HG02870 (cell line): Measurements from ENCODE around the gene CAMSAP1.

Experiments
- ATAC-seq: cut with Tn5 transposase; IDR thresholded peaks from one replicate; pipeline ENCODE4 v1.9.1; 2021; ENCODE audit warnings: mild to moderate bottlenecking, moderate library complexity; ENCODE audit not compliant: unreplicated experiment

The CAMSAP1 gene

DNA sequence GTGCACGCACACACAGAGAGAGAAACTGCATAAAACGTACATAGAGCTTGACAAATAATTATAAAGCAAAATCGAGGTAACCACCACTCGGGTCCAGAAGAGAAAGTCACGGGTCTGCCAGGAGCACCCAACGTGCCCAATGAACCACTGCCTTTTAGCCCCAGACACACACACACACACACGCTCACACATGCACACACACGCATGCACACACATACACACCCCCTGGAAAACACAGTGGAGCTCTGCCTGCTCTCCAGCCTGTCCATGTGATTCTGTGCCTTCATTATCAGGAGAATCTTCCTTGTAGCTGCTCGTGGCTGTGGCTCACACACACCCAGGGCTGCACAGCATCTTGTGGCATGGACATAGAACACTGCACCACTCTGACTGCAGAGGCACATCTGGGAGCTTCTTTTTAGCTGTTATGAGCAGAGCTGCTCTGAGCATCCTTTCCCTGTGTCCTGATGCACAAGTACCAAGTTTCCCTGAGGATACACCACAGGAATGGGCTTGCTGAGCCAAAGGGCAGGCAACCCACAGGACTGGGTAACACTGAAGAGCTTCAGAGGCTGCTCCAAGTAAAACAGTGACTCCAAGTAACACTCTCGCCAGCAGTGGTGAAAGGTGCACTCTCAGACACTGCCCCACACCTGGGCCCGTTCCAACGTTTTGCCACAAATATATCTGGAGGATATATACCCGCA is 58.9 kb downstream of the CAMSAP1 start:
- ATAC-seq = no peak

DNA sequence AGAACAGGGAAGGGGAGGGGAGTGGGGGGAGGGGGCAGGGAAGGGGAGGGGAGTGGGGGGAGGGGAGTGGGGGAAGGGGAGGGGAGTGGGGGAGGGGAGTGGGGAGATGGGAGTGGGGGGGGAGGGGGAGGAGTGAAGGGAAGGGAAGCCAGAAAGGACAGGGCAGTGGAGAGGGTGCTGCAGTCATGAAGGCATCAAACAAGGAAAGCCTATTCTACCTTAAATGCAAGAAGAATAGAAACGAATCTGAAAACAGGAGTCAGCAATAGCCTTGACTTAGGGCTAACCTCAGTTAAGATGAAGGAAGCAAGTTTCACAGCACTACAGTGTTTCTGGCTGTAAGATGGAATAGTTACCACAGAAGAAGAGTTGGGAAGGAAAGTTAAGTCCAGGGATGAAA is 59.5 kb downstream of the CAMSAP1 start:
- ATAC-seq = no peak

DNA sequence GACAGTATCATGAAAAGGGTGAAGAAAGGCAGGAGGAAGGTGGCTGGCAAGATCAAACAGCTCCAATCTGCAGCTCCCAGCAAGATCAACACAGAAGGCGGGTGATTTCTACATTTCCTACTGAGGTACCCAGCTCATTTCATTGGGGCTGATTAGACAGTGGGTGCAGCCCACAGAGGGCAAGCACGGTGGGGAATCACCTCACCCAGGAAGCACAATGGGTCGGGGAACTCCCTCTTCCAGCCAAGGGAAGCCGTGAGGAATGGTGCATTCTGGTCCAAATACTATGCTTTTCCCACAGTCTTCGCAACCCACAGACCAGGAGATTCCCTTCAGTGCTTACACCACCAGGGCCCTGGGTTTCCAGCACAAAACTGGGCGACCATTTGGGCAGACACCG is 66.8 kb downstream of the CAMSAP1 start:
- ATAC-seq = no peak

DNA sequence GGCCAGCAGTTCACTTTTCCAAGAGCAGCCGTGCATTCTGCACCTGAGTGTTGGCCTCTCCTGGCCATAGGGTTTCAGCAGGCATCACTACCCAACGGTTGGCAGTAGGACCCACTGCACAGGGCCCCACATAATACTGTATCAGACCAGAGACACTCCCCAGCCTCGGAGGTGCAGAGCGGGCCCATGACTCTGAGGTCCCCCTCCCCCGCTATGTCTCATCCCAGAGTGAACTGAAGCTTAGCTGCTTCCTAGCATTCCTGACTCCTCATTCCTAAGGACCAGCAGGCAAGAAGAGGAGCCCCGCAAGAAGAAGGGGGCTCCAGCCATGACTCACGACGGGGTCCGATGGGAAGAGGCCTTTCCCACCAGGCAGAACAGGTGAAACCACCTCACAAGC is 67.2 kb downstream of the CAMSAP1 start:
- ATAC-seq = no peak

DNA sequence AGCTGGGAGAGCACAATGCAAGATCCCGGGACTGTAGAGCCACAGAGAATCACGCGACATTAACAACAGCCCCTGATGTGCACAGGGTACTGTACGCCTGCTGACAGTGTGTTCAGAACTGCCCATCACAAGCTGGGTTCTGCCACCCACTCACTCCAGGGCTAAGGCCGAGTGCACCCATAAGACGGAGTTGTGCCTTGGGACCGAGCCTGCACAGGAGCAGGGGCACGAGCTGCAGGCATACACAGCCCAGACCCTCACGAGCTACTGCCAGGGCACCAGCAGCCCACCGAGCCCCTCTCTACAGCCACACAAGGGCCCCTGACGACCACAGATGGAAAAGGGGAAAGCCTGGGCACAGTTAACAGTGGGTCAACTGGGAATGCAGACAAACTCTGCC is 67.8 kb downstream of the CAMSAP1 start:
- no peak for ATAC-seq

DNA sequence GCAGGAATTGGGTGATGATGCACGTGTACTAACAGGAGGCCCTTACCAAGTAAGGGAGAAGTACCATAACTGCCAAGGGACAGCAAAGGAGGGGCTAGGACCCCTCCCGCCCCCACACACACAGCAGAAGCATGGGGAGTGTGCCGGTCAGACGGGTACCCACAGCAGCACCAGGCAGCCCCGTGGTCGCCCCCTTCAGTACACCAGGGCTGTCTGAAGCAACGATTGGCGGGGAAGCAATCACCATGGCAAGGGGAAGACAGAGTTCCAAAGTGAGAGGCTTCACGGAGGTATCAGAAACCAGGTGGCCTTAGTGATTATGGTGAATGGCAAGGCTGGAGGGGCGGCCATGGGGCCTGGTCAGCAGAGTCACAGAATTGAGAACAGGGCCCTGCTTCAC is 72.2 kb downstream of the CAMSAP1 start:
- ATAC-seq = no peak

DNA sequence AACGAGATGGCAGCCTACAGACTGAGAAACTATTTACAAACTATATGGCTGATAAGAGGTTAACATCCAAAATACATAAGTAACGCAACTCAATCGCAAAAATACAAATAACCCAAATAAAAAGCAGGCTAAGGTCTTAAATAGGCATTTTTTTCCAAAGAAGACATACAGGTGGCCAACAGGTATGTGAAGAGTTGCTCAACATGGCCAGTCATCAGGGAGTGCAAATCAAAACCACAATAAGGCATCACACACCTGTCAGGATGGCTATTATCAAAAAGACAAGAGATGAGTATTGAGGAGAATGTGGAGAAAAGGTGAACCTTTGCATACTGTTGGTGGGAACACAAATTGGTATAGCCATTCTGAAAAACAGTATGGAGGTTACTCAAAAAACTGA is 73.5 kb downstream of the CAMSAP1 start:
- ATAC-seq = no peak

DNA sequence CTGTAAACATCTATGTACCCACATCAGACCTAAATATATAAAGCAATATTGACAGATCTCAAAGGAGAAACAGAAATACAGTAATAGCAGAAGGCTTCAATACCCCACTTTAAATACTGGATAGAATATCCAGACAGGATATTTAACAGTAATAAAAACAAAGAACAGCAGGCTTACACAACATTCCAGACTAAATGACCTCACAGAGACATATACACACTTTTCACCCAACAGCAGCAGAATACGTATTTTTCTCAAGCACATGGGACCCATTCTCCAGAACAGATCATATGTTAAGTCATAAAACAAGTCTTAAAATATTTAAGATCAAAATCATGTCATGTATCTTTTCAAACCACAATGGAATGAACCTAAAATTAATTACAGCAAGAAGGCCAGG is 76.8 kb downstream of the CAMSAP1 start:
- no peak for ATAC-seq

DNA sequence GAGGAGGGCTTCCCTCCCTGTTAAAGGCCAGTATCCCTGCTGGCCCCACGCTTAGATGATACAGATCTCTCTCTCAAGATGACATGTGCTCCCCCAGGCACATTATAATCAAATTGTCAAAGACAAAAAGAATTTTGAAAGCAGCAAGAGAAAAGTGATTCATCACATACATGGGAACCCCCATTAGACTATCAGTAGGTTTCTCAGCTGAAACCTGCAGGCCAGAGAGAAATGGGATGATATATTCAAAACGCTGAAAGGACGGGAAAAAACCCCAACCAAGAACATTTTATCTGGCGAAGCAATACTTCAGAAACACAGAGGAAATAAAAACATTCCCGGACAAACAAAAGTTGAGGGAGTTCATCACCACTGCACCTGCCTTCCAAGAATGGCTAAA is 78.7 kb downstream of the CAMSAP1 start:
- ATAC-seq = no peak

DNA sequence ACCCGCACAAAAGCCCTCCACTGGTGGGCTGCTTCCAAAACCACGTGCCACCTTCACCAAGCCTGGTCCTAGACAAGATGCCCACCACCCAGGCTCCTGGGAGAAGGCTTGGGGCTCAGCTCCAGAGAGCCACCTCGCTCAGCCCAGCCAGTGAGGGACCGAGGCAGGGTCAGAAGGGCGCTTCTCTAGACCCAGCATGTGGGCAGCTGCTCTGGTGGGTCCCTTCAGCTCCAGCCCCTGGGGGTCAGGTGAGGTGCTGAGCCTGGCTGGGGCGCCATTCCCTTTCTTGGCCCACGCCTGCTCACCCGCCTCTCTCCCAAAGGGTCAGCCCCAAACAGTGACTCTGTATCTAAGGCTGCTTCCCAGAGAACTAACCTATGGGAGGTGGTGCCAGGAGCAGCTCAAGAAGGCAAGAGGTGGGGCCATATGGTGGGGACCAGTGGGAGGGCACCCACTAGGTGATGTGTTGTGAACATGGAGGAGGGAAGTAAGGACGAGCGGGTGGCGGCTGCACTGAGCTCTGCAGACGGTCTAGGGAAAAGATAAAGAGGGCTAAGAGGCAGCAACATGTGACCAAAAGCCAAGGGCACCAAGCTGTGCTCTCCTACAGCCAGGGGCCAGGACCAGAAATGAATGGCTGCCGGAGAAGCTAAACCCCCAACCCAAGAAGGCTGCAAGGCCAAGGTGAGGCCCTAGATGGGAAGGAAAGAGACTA is 79.3 kb downstream of the CAMSAP1 start:
- no peak for ATAC-seq

DNA sequence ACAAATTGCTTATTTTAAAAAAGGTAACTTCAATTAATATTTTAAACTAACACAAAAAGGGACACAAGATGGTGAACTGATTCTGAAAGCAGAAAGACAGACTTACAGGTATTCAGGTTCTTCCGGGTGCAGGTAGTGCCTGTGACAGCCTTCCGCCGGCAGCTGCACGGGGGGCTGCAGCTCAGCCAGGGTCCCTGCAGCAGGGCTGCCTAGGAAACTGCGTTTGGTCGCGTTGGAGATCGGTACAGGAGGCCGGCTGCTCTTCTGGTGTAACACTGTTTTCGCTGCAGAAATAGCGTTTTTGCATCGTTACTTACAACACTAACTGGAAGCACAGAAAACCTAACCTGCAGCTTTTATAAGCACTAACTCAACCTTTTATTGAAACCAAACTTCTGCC is 80.0 kb downstream of the CAMSAP1 start:
- no peak for ATAC-seq

DNA sequence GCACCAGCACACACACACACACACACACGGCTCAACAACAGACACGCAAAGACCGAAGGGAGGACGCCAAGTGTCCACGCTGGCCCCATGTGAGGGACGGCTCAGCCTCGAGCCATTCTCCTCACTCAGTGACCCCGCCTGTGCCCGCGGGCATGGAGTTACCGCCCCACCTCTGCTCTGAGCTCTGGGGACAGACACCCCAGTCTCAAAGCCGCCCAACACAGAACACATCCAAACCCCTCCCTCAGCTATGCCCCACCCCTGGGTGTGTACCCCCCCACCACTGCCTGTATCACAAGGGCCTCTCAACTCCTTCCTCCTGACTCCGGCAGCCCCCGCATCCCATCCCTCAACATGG is 81.2 kb downstream of the CAMSAP1 start:
- no peak for ATAC-seq

DNA sequence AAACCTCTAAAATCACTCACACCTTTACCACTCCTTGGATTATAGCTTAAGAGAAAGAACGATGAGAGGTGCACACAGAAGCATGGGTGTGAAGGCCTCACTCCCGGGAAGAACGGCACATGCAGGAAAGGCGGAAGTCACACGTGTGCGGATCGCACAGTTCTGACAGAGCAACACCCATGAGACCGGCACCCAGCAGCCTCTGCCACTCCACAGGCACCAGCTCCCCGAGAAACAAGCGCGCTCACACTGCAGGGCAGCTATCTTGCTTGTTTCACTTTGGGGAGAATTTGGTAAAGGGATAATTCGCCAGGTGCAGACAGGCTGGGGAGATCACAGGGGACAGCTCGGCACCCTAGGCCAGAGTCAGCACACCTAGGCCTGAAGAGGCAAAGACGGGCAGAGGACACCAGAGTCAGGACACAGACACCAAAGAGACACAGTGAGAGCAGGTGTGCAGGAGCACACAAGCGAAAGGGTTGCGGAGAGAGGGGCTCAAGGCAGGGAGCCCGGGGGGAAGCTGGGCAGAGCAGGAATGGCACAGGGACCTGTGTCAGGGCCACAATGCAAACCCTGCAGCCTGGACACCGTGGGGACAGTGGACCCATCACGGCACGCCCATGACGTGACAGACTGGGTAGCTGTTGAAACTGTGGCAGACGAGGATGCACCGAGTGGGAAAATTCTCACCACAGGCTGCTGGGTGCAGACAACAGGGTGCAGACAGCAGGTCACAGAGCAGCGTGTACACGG is 81.7 kb downstream of the CAMSAP1 start:
- no peak for ATAC-seq

DNA sequence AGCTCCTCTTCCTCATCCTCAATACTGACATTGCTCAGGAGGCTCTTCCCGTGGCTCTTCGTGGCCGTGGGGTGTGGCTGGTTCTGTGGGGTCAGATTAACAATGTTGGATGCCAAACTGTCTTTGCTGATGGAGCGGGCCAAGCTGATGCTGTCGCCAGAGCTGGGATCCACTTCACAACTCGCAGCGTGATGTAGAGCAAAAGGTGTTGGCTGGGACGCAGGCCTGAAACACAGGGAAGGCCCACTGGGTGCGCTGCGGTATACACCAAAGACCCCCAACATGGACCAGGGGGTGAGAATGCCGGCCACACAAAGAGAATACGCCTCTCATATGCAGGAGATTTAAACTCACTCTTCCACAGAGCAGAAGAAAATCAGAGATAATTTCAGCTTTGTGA is 84.3 kb downstream of the CAMSAP1 start:
- no peak for ATAC-seq

DNA sequence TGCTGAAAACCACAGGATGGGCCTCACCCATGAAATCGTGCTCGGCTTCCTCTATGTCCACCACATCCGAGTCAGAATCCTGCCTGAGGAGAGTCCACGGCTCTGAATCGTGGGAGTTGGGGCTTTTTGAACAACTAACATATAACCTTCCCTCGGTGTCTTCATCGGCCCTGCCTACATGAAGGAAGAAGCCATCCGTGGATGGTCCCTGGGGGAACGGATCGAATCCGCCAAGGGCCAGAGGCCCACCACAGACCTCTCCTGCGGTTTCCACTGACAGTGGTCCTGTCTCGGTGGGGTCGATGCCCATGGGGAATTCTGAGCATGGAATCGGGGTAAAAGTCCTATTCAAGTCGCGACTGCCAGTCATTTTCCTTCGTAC is 85.0 kb downstream of the CAMSAP1 start:
- ATAC-seq = no peak

DNA sequence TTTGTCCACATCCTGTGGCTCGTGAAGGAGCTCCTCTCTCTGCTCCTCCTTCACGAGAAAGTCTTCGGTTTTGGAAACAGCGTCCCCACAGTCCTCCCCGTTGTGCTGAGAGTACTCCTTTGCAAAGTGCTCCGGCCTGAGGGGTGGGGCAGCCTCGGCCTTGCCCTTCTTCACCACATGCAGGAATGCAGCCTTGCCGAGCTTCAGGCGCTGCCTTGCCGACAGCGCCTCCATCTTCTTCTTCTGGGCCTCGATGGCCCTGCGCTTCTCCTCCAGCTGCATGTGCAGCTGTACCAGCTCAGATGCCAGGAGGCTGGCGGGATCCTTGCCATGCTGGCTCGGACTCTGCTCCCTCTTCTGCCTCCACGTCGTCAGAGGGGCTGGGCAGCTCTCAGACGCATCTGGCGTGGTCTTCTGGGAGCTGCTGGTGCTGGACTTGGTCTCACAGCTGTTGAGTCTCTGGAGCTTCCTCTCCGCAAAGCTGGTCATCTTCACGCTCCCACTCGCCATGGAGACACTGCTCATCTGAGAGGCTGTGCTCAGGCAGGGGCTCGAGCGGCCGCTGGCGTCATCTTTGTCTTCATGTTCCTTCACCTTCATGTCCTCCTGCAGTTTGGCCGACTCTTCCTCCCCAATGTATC is 85.5 kb downstream of the CAMSAP1 start:
- no peak for ATAC-seq

DNA sequence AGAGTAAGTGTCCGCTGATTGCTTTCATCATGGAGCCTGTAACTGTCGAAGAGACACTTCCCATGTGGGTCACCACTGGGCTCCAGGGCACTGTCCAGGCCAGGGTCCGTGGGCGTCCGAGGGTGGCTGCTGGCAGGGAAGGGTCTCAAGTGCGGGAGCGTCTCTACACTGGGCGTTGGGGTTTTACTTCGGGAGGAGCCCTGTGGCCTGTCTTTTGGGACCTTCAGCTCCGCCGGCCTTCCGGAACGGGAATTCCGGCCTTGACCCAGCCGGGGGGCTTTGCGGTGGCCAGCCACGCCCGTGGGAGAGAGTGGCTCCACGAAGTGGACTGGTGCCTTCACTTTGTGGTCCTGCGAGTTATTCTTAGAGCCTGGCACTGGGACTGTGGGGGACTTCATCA is 86.2 kb downstream of the CAMSAP1 start:
- ATAC-seq = no peak

DNA sequence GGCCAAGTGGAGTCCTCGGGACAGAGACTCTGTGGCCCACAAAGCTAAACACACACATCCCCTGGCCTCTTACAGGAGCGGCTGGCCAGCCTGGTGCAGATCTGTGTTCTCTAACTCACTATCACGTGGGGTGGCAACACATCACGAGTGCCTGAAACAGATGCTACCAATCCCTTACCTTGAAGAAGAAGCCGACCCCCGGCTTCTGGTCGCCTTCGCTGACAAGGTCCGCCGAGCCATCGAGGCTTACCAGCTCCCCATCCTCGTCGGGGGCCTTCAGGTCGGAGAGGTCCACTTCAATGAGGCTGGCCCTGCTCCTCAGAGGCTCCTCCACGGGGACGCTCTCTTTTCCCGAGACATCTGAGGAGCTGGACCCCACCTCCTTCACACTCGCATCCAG is 86.7 kb downstream of the CAMSAP1 start:
- ATAC-seq = no peak

DNA sequence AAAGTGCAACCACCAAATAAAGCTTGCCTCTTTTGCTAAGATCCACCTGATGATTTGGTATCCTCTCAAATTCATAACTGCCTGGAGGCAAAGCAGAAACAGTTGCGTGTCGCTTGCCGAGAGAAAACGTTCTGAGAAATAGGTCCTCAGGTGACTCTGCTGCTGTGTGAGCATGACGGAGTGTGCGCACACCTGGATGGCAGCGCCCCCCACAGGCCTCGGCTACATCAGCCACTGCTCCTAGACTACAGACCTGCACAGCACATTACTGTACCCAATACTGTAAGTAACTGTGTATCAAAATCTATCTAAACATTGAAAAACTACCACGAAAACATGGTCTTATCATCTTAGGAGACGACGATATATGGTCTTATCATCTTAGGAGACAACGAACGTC is 87.4 kb downstream of the CAMSAP1 start:
- no peak for ATAC-seq

DNA sequence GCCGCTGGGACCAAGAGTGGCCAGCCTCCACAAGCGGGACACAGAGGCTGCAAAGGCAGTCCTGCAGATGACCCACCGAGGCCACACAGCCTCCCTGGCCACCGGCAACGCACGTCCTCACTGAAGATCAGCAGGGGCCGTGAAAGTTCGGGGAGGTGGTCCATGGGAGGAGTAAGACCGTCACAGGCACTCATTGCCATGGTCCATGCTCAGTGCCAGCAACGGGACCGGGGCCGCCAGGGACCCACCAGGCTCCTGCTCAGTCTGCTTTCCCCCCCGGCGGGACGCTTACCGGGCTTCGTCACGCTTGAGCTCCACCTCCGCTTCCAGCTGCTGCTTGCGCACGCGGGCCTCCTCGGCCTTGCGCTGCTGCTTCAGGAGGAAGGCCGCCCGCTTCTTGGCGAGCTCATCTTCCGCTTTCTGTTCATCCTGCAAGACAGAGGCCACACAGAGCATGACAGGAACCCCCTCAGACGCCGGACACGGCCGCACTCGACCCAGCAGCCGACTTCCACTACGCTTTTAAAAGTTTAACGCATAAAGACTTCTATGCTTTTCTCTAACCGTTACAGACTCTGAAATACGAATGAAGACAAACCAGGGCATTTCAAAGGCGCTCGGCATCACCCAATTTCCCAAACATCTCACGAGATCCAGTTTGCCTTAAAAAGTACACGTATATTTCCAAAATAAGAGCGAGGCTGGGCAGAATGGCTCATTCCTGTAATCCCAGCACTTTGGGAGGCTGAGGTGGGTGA is 88.4 kb downstream of the CAMSAP1 start:
- ATAC-seq = no peak
